Right ventricle myocardium inferior (tissue), 1 donor: ENCODE data around the gene STK32B. TPM values are rescaled to one million over a fixed set of nuclear protein-coding genes. Genes with fewer than 3 reads are reported as not detected.

Experiments used
- ATAC-seq: fragments of 200-7000 bp; cut with Tn5 transposase; one replicate; pipeline ENCODE4 v1.9.1; 2020; ENCODE audit warnings: mild to moderate bottlenecking, moderate library complexity
- DNase-seq: peaks from one replicate; pipeline ENCODE4 v3.0.0; 2021; ENCODE audit errors: missing footprints
- intact Hi-C: fragments of 100-400 bp; cut with DNase I; formaldehyde crosslinking; loops from one replicate; pipeline ENCODE4 v1.11.0; 2022
- total RNA-seq: library from RNA; stranded (reverse); fragmentation: NEBNext Ultra II Directional; extraction: Animal tissue kit (Norgen Biotek cat#: 25700); gene quantifications from one replicate; pipeline ENCODE4 v1.2.1, GENCODE V29; 2021
- donor health status: DM: no; HTN: yes; CAD: no; lungs with severe emphysema.

Gene STK32B
- total RNA-seq, 1 donor from 2014 or later: 0.89 TPM

- no peak for ATAC-seq
- intact Hi-C loops: no loop called here
Measured at GRCh38 chr4:5027346-5027745, 23.9 kb upstream of the STK32B start.

GRCh38 chr4:5028480-5028879, 22.8 kb upstream of the STK32B start:
- intact Hi-C loops: no loop called here
- DNase-seq (no peak), ATAC-seq (no peak)

More at GRCh38 chr4:5027346-5027745, 23.9 kb upstream of the STK32B start:
- DNase-seq: no peak

- intact Hi-C loops: no loop called here
- ATAC-seq: no peak
- no peak for DNase-seq
Measured at GRCh38 chr4:5029447-5029846, 21.8 kb upstream of the STK32B start.

- no peak for ATAC-seq
- intact Hi-C loops: no loop called here
Measured at GRCh38 chr4:5030221-5030620, 21.1 kb upstream of the STK32B start.

GRCh38 chr4:5030927-5031326, 20.4 kb upstream of the STK32B start:
- ATAC-seq (no peak), DNase-seq (no peak)
- intact Hi-C loops: no loop called here

More at GRCh38 chr4:5030221-5030620, 21.1 kb upstream of the STK32B start:
- no peak for DNase-seq

- DNase-seq (no peak), ATAC-seq (no peak)
- intact Hi-C loops: no loop called here
Measured at GRCh38 chr4:5032813-5033212, 18.5 kb upstream of the STK32B start.

- DNase-seq (no peak), ATAC-seq (peak; percentile 56)
- intact Hi-C loops: no loop called here
Measured at GRCh38 chr4:5033281-5033841, 17.9 kb upstream of the STK32B start.

GRCh38 chr4:5034206-5034605, 17.1 kb upstream of the STK32B start:
- intact Hi-C loops: no loop called here
- ATAC-seq: no peak
- no peak for DNase-seq

- no peak for ATAC-seq
- no peak for DNase-seq
- intact Hi-C loops: no loop called here
Measured at GRCh38 chr4:5036239-5036638, 15.0 kb upstream of the STK32B start.

- ATAC-seq (peak; percentile 20), DNase-seq (no peak)
- intact Hi-C loops: no loop called here
Measured at GRCh38 chr4:5037553-5038551, 13.4 kb upstream of the STK32B start.

GRCh38 chr4:5039800-5040199, 11.5 kb upstream of the STK32B start:
- intact Hi-C loops: no loop called here
- ATAC-seq: no peak

GRCh38 chr4:5040856-5041620, 10.2 kb upstream of the STK32B start:
- ATAC-seq (no peak), DNase-seq (no peak)
- intact Hi-C loops: no loop called here

More at GRCh38 chr4:5039800-5040199, 11.5 kb upstream of the STK32B start:
- DNase-seq: no peak

- ATAC-seq: no peak
- no peak for DNase-seq
- intact Hi-C loops: no loop called here
Measured at GRCh38 chr4:5041699-5042098, 9.6 kb upstream of the STK32B start.

GRCh38 chr4:5043579-5043978, 7.7 kb upstream of the STK32B start:
- ATAC-seq: no peak
- no peak for DNase-seq
- intact Hi-C loops: no loop called here

- DNase-seq: no peak
- intact Hi-C loops: no loop called here
Measured at GRCh38 chr4:5044341-5044740, 6.9 kb upstream of the STK32B start.

GRCh38 chr4:5045097-5045496, 6.2 kb upstream of the STK32B start:
- intact Hi-C loops: no loop called here
- DNase-seq (no peak), ATAC-seq (peak; percentile 56)

More at GRCh38 chr4:5044341-5044740, 6.9 kb upstream of the STK32B start:
- ATAC-seq: peak; percentile 23

- ATAC-seq (no peak), DNase-seq (no peak)
- intact Hi-C loops: no loop called here
Measured at GRCh38 chr4:5048721-5049120, 2.6 kb upstream of the STK32B start.

- ATAC-seq (peak; percentile 89), DNase-seq (peak; percentile 82)
- intact Hi-C loops: loop anchor here (2.0 to 5.0 kb wide), 2 partner anchors 92 to 762 kb away; no protein-coding TSS in a partner anchor
Measured at GRCh38 chr4:5050520-5051277, 581 bp upstream of the STK32B start.
